DMS114 treated with DMSO at 0.1 percent for 48 hours (cell line): ENCODE data around the gene CFAP119.

Experiments used
- DNase-seq: peaks from one replicate; lab custom pipeline; 2025; ENCODE audit not compliant: unreplicated experiment; lab: John Stamatoyannopoulos, UW

Gene CFAP119

DNA sequence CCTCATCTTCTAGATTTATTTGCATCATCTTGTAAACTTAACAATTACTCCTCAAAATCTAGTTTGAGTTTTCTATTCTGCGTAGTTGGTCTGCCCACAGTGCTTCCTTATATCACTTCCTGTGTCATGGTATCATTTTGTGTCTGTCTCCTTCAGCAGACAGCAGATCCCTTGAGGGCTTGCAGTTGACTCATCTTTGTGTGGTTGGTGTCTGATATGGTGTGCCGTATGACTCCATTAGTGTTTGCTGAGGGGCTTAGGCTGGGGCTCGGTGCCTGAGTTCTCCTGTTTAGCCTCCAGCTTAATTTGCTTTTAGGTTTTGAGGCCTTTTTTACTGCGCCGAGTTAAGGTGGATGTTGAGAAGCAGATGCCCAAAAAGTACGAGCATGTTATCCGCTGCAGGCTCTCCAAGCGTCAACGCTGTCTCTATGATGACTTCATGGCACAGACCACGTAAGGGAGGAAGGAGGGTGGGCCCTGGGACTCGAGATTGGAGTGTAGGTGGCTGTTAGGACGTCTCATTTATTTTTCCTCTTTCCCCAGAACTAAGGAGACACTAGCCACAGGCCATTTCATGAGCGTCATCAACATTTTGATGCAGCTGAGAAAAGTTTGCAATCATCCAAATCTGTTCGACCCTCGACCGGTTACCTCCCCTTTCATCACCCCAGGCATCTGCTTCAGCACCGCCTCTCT is 46.0 kb downstream of the CFAP119 start:
- no peak for DNase-seq

DNA sequence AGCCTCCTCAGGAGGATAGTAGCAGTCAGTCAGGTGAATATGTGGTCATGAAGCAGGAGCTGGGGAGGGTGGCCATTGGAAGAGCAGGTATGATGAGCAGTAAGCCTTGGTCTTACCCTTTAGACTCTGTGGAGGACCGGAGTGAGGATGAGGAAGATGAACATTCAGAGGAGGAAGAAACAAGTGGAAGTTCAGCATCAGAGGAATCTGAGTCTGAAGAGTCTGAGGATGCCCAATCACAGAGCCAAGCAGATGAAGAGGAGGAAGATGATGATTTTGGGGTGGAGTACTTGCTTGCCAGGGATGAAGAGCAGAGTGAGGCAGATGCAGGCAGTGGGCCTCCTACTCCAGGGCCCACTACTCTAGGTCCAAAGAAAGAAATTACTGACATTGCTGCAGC is 50.1 kb downstream of the CFAP119 start:
- no peak for DNase-seq

DNA sequence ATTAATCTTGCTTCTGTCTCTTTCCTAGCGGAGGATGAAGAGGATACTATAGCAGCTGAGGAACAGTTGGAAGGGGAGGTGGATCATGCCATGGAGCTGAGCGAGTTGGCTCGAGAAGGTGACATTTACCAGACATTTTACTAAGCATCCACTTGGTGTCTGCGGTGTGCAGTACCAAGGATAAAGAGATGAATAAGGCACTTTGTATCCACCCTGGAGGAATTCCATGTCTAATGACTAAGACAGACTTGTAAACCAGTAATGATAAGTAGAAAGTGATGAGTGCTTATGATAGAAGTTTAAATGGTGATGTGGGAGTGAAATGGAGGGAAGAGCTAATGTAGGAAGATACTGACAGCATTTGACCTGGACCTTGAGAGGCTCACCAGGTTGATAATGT is 50.9 kb downstream of the CFAP119 start:
- DNase-seq = no peak
